Suprapubic skin (tissue), 3 donors: ENCODE measurements around the gene SSBP1.

Experiments used
- CTCF ChIP-seq, 2 donors: fragments of 200-600 bp in 1 of 2; fragments of 450-650 bp in 1 of 2; sonication (generic) in 1 of 2; IDR thresholded peaks; one replicate each; pipeline ENCODE4 v1.5.1; 2016 to 2019; ENCODE audit warnings: antibody characterized with exemption in 2 of 2, mild to moderate bottlenecking in 1 of 2, moderate library complexity in 1 of 2
- POLR2AphosphoS5 ChIP-seq, 3 donors: sonication (generic); formaldehyde crosslinking; IDR thresholded peaks; one replicate each; pipeline ENCODE4 v1.6.1; 2017; ENCODE audit warnings: antibody characterized with exemption in 3 of 3

- no peak for TF ChIP-seq CTCF (IDR thresholded peaks at IDR 0.05)
- no peak for TF ChIP-seq POLR2AphosphoS5 (IDR thresholded peaks at IDR 0.05)
Observed at GRCh38 chr7:141700848-141701371, 37.2 kb upstream of the SSBP1 start.
